A204.1 (cell line): ENCODE results near the gene ZBTB40.

Experiments
- FAIRE-seq: peaks from 2 replicates; lab custom pipeline; 2012; peaks lifted over from hg19 to GRCh38; lab: Jason Lieb, UNC

The ZBTB40 gene

DNA sequence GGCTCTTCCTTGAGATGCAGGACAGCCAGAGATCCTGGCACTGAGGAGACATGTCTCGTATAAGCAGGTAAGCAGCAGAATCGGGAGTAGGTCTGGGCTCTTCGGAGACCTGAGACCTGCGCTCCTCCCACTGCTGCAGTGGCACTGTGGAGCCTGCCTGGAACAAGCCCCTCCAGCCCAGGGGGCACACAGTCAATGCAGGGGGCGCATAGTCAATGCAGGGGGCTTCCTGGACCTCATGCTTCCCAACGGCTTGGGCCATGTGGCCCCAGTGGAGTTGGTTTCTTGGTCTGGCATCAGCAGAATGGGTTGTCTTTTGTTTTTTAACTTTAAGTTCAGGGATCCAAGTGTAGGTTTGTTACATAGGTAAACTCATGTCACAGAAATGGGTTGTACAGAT, 83.7 kb downstream of the ZBTB40 start:
- FAIRE-seq = no peak

DNA sequence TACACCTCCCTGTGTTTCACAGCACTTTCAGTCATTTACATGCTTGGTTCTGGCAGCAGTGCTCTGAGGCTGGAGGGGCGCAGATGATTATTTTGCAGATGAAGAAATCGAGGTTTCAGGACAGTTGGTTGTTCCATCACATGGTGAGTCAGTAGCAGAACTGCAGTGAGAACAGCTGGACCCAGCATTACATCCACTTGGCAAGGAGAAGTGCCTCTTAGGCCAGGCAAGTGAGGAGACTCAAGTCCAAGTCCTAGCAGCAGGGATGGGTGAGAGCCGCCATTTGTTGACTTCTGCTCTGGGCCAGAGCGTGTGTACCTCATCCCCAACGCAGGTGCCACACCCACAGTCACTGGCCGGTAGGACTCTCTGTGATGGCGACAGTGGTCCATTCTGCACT, 84.9 kb downstream of the ZBTB40 start:
- FAIRE-seq = no peak

DNA sequence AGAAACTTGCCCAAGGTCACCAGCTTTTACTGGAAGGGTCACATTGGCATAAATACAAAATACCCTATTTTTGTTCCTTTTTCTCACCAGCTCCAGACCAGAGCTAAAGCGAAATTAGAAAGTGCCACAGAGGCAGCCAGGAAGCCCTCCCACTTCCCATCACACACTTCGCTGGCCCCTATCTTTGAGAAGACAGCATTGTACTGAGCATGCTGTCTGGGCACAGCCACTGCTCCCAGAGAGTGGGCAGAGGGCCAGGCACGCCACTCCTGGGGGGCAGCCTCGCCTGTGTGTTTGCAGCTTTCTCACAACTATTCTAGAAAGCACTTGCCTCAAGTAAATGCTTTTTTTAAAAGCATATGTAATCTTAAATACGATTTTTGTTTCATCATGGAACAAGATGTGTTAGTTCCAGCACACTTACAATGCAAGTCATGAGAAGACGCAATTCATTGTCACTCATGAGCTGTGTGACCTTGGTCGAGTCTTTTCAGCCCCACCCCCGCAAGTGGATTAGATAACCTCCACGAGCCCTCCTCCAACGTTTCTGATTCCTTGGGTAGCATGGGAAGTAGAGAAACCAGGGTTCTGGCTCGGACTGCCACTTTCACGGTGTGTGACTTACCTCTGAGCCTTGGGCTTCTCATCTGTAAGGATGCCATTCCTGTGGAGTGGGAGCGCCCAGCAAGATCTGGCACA, 85.9 kb downstream of the ZBTB40 start:
- FAIRE-seq = no peak

DNA sequence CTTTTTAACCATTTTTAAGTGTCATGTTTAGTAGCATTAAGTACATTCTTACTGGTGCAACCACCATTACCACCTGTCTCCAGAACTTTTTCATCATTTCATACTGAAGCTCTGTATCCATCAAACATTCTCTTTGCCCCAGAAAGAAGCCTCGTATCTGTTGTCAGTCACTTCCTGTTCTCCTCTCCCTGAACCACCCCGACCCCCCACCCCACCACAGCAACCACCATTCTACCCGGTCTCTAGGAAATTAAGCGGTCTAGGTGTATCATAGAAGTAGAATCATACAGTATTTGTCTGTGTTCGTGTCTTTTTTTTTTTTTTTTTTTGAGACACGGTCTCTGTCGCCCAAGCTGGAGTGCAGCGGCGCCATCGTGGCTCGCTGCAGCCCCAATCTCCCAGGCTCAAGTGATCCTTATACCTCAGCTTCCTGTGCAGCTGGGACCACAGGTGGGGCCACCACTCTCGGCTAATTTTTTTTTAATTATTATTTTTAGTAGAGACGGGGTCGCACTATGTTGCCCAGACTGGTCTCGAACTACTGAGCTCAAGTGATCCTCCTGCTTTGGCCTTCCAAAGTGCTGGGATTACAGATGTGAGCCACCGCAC, 88.0 kb downstream of the ZBTB40 start:
- FAIRE-seq = no peak

DNA sequence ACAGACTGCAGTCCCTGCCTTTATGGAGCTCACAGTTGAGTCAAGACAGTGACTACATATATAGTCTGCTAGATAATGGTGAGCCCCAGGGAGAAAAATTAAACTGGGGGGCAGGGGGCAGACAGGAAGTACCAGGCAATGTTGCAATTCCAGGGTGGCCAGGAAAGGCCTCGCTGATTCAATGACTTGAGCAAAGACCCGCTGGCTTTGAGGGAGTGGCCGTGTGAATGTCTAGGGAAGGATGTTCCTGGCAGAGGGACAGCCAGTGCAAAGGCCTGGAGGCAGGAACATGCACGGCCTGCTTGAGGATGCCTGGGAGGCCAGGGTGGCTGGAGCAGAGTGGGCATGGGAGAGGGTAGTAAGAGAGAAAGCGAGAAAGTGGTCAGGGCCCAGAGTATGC, 88.7 kb downstream of the ZBTB40 start:
- no peak for FAIRE-seq

DNA sequence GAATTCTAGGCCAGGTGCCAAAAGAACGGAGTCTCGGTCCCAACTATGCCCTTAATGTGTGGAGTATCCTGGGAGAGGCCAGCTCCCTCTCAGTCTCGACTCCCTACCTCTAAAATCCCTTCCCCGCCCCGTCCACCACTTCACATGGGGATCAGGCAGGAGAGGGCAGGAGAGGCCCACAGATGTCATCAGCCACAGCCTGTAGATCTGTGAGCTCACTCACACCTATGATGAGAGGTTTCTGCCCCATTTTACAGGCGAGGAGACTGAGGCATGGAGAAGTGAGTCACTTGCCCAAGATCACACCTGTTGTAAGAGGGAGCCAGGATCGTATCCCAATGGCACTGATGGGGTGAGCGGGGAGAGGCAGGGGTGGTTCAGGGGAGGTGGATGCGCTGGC, 91.2 kb downstream of the ZBTB40 start:
- no peak for FAIRE-seq

DNA sequence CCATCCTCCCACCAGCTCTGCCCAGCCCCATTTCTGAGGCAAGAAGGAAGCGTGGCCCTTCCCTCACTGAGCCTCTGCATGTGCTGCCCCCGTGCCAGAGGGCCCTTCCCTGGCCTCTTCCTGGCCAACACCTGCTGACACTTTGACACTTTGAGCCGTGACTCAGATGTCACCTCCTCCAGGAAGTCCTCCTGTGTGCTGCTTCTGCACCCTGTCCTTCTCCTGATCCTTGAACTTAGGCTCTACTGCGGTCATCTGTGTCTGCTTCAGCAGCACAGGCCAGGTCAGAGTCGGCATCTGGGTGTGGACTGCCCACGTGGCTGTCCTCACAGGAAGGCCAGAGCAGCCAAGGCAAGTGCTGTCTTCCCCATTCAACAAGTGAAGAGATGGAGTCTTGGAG, 92.0 kb downstream of the ZBTB40 start:
- no peak for FAIRE-seq

DNA sequence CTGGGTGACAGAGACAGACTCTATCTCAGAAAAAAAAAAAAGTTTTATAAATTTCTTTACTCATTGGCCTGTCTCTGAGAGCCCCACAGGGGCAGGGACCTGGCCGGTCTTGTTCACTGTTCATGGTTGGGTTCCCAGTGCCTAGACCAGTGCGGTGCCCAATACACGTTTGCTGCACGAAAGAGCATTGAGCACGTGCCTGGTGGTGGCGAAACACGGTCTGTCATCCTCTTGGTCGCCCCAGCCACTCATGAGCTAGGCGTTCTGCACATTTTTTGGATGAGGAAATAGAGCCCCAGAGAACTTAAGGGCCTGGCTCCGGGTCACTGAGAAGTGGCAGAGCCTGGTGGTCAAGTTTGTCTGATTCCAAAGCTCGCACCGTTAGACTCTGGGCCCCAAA, 93.0 kb downstream of the ZBTB40 start:
- no peak for FAIRE-seq

DNA sequence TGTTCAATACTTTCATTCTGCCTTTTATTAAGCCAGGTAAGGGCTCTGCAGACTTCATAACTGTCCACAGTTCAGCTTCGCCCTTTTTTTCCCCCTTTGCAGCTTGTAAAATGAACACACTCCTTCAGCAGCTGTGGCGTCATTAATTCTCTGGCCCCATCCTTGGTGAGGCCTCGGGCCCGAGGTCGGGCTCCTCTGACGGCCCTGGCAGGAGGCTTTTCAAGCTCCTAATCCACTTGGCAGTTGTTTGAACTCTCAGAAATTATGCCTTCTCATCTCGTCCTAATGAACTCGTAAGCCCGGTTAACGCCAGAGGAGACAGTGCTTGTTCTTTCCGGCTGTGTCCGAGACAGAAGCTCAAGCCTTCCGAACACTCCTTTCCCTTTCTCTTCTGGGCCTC, 93.5 kb downstream of the ZBTB40 start:
- no peak for FAIRE-seq

DNA sequence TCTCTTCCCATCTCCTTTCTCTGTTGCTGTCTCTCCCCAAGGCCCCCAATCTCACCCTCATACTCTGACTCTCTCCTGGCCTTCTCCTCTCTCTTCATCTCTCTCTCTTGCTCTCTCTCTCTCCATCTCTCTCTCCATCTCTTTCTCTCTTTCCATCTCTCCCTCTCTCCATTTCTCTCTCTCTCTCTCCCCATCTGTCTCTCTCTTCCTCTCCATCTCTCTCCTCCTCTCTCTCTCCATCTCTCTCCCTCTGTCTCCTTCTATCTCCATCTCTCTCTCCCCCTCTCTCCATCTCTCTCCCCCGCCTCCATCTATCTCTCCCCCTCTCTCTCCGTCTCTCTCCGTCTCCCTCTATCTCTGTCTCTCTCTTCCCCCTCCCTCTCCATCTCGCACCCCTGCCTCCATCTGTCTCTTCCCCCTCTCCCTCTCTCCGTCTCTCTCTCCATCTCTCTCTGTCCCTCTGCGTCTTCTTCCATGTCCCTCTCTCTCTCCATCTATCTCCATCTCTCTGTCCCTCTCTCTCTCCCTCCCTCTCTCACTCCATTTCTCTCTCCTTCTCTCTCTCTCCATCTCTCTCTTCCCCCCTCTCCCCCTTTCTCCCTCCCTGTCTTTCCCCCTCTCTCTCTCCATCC, 95.7 kb downstream of the ZBTB40 start:
- FAIRE-seq = no peak

DNA sequence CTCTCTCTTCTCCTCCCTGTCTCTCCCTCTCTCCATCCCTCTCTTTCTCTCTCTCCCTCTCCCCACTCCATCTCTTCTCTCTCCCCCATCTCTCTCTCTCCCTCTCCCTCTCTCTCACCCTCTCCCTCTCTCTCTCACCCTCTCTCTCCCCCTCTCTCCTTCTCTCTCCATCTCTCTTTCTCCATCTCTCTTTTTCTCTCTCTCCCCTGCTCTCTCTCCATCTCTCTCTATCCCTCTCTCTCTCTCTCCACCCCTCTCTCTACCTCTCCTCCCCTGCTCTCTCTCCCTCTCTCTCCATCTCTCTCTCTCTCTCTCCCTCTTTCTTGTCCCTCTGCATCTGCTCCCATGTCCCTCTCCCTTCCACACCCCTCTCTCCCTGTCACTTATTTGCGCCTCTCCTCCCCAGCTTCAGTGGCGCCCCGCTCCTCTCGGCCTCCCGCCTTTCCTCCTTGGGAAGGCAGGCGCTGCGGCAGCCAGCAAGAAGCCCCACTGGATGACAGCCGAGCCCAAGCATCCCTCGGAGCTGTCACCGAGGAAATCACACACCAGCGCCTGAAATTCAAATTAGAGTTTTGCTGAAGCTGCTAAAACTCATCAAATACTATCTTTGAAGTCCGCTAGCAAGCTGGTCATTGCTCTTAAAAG, 96.3 kb downstream of the ZBTB40 start:
- FAIRE-seq = no peak

DNA sequence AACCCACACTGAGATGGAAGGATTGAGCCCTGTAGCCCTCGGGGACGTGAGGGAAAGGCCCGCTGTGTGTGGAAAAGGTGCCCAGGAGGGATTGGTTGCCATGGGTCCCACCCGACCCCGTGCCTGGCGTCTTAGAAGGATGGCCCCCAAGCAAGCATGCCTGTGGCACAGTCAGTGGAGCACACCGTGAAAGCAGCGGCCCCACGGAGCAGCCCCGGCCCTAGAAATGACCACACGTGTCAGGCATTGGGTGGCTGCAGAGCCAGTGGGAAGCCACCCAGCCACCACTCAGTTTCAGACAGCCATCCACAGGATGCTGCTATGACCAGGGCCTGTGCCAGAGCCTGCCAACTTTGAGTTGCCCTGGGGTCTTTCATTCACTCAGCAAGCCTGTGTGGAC, 98.4 kb downstream of the ZBTB40 start:
- FAIRE-seq = no peak

DNA sequence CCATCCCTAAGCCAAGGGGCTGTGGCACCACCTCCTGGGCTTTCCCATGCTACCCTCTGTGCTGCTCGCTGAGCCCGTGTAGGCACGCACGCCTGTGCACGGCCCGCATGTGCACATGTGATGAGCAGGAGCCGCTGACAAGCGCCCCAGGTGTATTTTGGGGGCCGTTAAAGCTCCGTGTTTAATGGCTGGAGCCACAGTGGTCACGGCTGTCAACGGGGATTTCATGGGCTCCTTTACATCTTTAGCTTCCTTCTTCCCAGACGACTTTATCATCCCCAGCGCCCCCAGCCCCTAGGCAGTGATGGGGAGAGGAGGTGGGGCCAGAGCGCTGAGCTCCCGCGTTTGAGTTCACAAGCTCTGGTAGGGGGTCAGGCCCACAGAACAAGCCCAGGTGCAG, 99.9 kb downstream of the ZBTB40 start:
- FAIRE-seq = no peak

DNA sequence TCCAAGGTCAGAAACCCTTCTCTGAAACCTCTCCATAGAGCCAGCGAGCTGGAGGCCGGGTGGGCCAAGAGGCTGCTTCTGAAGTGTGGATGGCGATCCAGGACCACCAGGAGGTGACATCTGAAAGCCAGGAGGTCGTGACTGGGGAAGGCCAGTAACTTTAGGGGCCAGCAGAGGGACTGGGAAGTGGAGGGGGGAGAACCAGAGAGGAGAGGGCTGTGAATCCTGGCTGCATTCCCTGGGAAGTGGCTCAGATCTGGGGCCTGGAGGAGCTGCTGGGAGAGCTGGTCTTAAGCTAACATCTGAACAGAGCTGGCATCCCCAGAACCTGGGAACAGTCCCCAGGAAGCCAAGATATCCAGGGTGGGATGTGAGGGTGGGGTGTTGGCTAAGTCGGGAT, 100.4 kb downstream of the ZBTB40 start:
- FAIRE-seq = no peak

DNA sequence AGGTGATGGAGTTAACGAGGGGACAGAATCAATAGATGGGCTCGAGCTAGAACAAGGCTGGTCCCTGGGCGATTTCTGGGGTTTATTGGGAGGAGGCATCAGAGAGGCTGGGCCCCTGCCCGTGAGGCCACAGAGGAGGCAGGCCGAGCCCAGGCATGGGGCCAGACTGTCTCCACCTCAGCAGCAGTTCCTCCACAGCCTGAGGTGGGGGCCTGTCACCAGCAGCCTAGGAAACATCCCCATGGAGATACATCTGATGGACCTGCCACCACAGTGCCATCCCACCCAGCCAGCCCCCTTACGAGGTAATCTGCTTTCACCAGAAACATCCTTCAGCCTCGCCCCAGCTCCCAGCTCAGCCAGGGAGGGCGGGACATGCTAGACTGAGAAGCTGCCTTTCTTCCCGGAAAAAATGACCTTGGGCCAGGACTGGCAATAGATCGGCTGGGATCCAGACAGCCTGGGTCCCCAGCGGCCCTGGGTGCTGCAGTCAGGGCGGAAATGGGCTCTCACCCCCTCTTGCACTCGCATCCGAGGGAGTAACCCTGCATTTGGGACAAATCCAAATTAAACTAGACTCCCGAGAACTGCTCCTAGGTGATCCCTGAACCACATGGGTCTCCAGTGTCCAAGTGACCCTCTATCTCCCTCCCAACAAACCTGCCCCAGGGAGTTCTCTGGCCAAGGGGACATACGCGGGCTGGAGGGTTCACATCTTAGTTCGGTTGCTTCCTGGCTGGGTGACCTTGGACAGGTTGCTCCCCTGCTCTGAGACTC, 101.6 kb downstream of the ZBTB40 start:
- FAIRE-seq = no peak

DNA sequence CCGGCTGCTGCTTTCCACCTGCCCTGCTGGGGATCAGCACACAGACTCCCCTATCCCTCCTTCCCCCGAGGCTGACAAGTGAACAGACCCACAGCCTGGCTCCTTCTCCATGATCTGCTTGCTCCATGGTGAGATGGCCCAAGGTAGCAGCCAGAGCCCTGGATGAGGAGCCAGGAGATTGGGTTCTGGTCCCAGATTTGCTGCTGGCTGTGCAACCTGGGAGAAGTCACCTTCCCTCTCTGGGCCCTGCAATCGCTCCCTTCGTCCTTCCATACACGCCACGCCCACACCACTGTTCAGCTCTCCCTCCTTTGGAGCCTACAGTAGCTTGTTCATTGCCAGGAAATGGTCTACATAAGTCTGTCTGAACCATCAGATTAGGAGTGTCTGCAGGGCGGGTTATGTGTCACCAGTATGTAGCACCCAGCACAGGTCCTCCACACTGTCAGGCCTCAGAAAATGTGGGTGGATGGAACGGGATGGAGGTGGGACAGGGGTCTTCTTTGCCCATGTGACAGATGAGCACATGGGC, 102.4 kb downstream of the ZBTB40 start:
- FAIRE-seq = no peak

DNA sequence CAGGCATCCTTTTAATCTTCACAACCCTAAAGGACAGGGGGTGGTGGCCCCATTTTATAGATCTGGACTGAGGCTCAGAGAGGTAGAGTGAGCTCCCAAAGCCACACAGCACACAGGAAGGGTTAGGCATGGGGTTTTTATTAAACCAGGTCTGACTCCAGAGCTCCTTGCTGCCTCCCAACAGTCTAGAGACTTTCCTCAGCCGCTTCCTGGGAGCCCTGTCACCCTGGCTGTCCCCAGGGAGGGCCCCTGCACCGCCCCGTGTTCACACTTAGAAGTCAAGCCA, 103.7 kb downstream of the ZBTB40 start:
- no peak for FAIRE-seq

DNA sequence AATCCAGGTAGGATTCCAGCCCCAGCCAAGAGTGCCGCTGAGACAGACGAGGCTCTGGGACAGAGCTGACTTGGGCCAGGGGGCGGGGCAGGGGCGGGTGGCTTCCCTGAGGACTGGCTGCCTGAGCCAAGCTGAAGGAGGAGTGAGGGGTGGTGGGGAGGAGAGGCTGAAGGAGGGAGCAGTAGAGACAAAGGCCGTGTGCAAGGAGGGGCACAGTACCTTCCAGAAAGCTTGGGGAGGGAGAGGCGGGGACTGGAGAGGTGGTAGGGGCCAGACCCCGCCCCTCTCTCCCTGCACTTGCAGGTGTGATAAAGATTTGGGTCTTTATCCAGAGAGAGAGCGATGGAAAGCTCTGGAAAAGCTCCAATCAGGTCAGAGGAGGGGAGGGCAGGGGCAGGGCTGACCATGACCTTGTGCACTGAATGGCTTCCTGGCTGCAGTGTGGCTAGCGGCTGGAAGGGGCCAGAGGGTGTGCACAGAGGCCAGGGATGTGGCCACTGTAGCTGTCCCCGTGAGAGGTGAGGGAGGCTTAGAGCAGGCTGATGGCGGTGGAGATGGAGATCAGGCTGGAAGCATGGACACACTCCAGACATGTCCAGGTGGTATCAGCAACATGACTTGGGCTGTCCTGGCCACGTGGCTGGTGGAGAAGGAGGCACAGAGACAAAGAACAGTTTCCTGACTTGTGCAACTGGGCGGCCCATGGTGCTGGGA, 104.9 kb downstream of the ZBTB40 start:
- FAIRE-seq = no peak

DNA sequence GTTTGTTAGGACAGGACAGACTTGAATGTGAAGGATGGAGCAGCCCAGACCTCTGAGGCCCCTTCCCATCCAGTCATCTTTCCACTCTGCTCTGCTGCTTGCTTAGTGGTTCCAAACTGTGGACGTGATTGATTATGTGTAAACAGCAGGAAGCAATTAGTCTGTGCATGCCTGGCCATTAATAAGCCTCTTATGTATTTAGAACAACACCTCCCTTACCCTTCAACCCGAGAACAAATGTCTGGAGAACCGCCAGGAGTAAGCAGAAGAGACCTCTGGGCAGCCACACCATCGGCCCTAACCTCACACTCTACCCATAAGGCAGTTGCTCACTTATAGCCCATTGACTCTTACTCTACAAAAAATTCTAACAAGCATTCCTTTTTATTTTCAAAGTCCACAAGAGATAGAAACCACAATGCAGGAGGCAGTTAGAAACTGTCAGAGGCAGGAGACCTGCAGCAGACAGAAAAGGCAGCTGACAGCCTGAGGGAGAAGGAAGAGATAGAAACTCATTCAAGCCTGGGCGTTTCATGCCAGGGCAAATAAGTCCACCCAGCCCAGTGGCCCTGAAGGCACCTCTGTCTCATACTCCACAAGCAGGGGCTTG, 105.8 kb downstream of the ZBTB40 start:
- no peak for FAIRE-seq

DNA sequence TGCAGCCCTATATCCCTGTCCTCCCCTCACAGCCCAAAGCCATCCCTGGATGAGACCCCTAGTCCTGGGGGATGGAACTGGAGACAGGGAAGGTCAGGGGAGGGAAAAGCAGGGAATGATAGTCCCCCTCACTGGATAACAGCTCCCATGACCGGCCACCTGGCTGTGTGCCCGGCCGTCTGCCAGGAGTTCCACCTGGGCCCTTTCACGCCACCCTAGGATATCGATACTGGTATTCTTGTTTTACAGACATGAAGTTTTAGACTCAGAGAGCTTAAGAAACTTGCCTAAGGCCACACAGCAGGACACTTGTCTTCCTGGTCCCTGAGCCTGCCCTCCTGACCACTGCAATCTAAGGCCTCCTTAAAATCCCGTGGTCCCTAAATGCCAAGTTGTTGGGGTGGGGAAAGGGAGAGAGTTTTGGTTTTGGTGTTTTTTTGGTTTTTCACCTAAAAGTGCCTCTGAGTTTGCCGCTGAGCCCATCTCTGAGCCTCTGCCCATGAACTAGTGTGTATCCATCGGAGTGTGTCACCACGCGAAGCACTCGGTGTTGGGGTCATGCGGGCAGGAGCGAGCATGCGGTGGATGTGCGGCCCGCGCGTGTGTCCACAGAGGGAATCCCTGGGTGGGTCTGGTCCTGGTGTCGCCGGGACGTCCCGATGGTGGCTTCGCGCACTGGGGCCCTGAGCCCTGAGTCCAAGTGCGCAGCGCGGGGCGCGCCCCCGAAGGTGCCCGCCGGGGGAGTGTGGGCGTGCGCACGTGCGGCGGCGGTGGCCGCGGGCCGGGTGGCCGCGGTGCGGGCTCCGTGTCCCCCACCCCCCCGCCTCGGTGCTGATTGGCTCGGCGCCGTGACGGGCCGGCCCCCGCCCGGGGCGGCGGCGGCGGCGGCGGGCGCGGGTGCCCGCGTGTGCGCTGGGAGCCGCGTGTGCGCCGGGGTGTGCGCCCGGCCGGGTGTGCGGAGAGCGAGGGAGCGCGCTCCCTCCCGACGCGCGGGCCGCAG, 111.2 kb downstream of the ZBTB40 start, which contains the start of gene EPHA8:
Gene EPHA8, plus strand, starts transcription at position 906 of the 1,000 bp plus-strand sequence. CDS start 147 bp downstream, outside the sequence.
- no peak for FAIRE-seq
